Smooth muscle cell (in vitro differentiated cells): ENCODE results near the gene VWA5B2. TPM values are rescaled to one million over a fixed set of nuclear protein-coding genes. Genes with fewer than 3 reads are reported as not detected.

Source experiments
- DNase-seq: peaks from one replicate; lab custom pipeline; 2025; ENCODE audit not compliant: unreplicated experiment; lab: John Stamatoyannopoulos, UW
- H2AFZ ChIP-seq: fragments of 200-600 bp; sonication (generic); 2 replicates; pipeline ENCODE4 v1.6.0; 2016; ENCODE audit warnings: antibody characterized with exemption, low read depth, mild to moderate bottlenecking
- H3F3A ChIP-seq: fragments of 200-600 bp; sonication (generic); 2 replicates; pipeline ENCODE4 v1.6.0; 2017; ENCODE audit warnings: antibody characterized with exemption, low read depth
- H3K27ac ChIP-seq: fragments of 200-600 bp; sonication (generic); 2 replicates; pipeline ENCODE4 v1.5.1; 2016; ENCODE audit warnings: low read depth, mild to moderate bottlenecking
- H3K27me3 ChIP-seq: fragments of 200-600 bp; sonication (generic); 2 replicates; pipeline ENCODE4 v1.6.1; 2016; ENCODE audit warnings: low read depth, mild to moderate bottlenecking
- H3K36me3 ChIP-seq: fragments of 200-600 bp; sonication (generic); 2 replicates; pipeline ENCODE4 v1.5.1; 2016; ENCODE audit warnings: low read depth
- H3K4me1 ChIP-seq: fragments of 200-600 bp; sonication (generic); 2 replicates; pipeline ENCODE4 v1.5.1; 2016; ENCODE audit warnings: low read depth
- H3K4me2 ChIP-seq: fragments of 200-600 bp; sonication (generic); 2 replicates; pipeline ENCODE4 v1.6.0; 2016; ENCODE audit warnings: mild to moderate bottlenecking
- H3K4me3 ChIP-seq: fragments of 200-600 bp; sonication (generic); 2 replicates; pipeline ENCODE4 v1.5.1; 2016; ENCODE audit warnings: mild to moderate bottlenecking
- H3K79me2 ChIP-seq: fragments of 200-600 bp; sonication (generic); 2 replicates; pipeline ENCODE4 v1.6.0; 2016; ENCODE audit warnings: low read depth, mild to moderate bottlenecking
- H3K9ac ChIP-seq: fragments of 200-600 bp; sonication (generic); 2 replicates; pipeline ENCODE4 v1.6.0; 2016; ENCODE audit warnings: low read depth
- H3K9me3 ChIP-seq: fragments of 200-600 bp; sonication (generic); replicated peaks from 2 replicates; pipeline ENCODE4 v1.5.1; 2016; ENCODE audit warnings: low read depth
- H4K20me1 ChIP-seq: fragments of 200-600 bp; sonication (generic); 2 replicates; pipeline ENCODE4 v1.6.0; 2016; ENCODE audit warnings: low read depth
- WGBS: methylation state at CpG from one replicate; pipeline ENCODE4 v1.1.7; 2016; ENCODE audit warnings: low lambda C conversion rate; 5-methylcytosine and 5-hydroxymethylcytosine counted together
- polyA plus RNA-seq: library from polyadenylated mRNA; unstranded; fragments of >200 nt; fragmentation: Nextera tagmentation; extraction: Ambion mirVana; gene quantifications from 2 replicates; pipeline ENCODE4 v1.2.1, GENCODE V29; 2016
- total RNA-seq: library from RNA; depleted of rRNA; stranded (reverse); fragments of >200 nt; gene quantifications from 2 replicates; pipeline ENCODE4 v1.2.3, GENCODE V29; 2014
- TF ChIP-seq, protein P1 (sequence below): fragments of 200-600 bp; sonication (generic); IDR thresholded peaks from 2 replicates; pipeline ENCODE4 v1.5.1; 2017; ENCODE audit warnings: borderline replicate concordance, mild to moderate bottlenecking, antibody characterized with exemption; ENCODE audit not compliant: insufficient read depth, poor library complexity, severe bottlenecking

The VWA5B2 gene
- total and polyA plus RNA-seq, 2 experiments from 2014 or later, result not detected

DNA sequence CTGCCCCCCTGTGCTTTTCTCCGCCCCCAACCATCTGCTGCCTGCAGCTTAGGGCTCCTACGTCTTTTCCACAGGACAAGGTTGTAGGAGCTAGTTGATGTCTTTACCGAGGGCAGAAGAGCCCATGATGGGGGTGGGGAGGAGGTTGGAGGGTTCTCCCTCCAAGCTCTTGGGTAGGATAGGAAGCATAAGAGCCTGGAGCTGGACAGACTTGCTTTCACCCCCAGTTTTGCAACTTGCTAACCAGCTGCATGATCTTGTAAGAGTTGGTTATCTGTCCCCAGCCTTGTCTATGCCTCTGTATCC lies 42.5 kb upstream of the VWA5B2 start:
- 26% methylated on average over 3 of the region's 3 CpGs for WGBS
- TF ChIP-seq, protein P1, sequence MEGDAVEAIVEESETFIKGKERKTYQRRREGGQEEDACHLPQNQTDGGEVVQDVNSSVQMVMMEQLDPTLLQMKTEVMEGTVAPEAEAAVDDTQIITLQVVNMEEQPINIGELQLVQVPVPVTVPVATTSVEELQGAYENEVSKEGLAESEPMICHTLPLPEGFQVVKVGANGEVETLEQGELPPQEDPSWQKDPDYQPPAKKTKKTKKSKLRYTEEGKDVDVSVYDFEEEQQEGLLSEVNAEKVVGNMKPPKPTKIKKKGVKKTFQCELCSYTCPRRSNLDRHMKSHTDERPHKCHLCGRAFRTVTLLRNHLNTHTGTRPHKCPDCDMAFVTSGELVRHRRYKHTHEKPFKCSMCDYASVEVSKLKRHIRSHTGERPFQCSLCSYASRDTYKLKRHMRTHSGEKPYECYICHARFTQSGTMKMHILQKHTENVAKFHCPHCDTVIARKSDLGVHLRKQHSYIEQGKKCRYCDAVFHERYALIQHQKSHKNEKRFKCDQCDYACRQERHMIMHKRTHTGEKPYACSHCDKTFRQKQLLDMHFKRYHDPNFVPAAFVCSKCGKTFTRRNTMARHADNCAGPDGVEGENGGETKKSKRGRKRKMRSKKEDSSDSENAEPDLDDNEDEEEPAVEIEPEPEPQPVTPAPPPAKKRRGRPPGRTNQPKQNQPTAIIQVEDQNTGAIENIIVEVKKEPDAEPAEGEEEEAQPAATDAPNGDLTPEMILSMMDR, result no peak
- Histone ChIP-seq H3K36me3 (peaks cover 10% of the 10 kb centered on the region), H3F3A (peaks cover 34% of the 10 kb centered on the region), H3K9me3 (no peaks in the 10 kb centered on the region), H3K27me3 (no peaks in the 10 kb centered on the region), H3K9ac (peak overlapping the region; percentile 85), H3K4me2 (peak overlapping the region; percentile 100), H3K4me1 (peaks cover 12% of the 10 kb centered on the region), H3K4me3 (peak overlapping the region; percentile 94), H2AFZ (no peak overlapping the region), H3K27ac (peak overlapping the region; percentile 89), H4K20me1 (peaks cover 60% of the 10 kb centered on the region), H3K79me2 (peaks cover 52% of the 10 kb centered on the region)
- DNase-seq, result no peak

DNA sequence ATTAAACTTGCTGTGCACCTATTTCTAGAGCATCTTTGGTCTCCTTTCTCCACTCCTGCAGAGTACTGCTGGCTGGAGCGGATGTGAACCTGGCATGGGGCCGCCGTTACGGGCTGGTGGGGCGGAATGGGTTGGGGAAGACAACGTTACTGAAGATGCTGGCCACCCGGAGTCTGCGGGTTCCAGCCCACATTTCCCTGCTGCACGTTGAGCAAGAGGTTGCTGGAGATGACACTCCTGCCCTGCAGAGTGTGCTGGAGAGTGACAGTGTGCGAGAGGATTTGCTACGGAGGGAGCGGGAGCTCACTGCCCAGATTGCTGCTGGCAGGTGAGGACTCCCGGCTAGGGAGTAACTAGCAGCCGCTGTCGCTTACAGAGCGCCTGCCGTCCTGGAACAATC lies 41.3 kb upstream of the VWA5B2 start:
- Histone ChIP-seq H2AFZ (no peak overlapping the region), H3K9ac (no peak overlapping the region), H3F3A (peaks cover 22% of the 10 kb centered on the region), H3K4me2 (no peak overlapping the region), H3K4me3 (no peak overlapping the region), H3K9me3 (no peaks in the 10 kb centered on the region), H4K20me1 (peaks cover 48% of the 10 kb centered on the region), H3K27ac (no peak overlapping the region), H3K79me2 (peaks cover 46% of the 10 kb centered on the region), H3K4me1 (peaks cover 12% of the 10 kb centered on the region), H3K27me3 (no peaks in the 10 kb centered on the region), H3K36me3 (peaks cover 1% of the 10 kb centered on the region)
- no peak for DNase-seq
- TF ChIP-seq, protein P1, result no peak
- WGBS, result 95% methylated on average over 17 of the region's 17 CpGs

DNA sequence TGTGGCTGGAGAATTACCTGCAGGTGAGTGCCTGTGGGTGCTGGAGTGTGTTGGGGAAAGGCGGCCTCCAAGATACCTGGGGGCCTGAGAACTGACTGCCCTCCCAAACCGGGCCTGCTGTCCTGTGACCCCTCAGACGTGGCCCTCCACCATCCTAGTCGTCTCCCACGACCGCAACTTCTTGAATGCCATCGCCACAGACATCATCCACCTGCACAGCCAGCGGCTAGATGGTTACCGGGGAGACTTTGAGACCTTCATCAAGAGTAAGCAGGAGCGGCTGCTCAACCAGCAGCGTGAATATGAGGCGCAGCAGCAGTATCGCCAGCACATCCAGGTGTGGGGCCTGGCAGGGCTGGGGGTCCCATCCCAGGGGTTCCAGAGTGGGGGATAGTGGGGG lies 40.0 kb upstream of the VWA5B2 start:
- TF ChIP-seq, protein P1, result no peak
- Histone ChIP-seq H3K4me3 (no peak overlapping the region), H2AFZ (no peak overlapping the region), H3K27me3 (no peaks in the 10 kb centered on the region), H3K4me1 (peaks cover 12% of the 10 kb centered on the region), H3F3A (peaks cover 8% of the 10 kb centered on the region), H3K9ac (no peak overlapping the region), H3K4me2 (no peak overlapping the region), H4K20me1 (peaks cover 40% of the 10 kb centered on the region), H3K79me2 (peaks cover 44% of the 10 kb centered on the region), H3K9me3 (no peaks in the 10 kb centered on the region), H3K36me3 (no peaks in the 10 kb centered on the region), H3K27ac (no peak overlapping the region)
- WGBS, result 96% methylated on average over 13 of the region's 13 CpGs
- DNase-seq, result no peak

DNA sequence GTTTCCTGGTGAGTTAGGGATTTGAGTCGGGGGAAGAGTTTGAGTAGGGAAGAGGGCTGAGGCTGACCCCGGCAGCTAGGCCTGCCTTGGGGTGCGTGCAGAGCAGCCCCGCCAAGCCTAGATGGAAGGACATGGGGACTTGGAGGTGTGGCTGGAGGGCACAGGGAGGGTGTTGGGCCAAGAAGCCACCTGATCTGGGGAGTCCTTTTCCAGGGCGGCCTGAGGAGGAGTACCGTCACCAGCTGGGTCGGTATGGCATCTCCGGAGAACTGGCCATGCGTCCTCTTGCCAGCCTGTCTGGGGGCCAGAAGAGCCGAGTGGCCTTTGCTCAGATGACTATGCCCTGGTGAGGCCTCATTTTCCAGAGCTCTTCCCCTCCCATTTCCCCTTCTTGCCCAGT lies 36.5 kb upstream of the VWA5B2 start:
- H3K36me3 ChIP-seq, result no peaks in the 10 kb centered on the region
- DNase-seq, result no peak

More for the DNA sequence above, 36.5 kb upstream of the VWA5B2 start:
- H3K27ac ChIP-seq, result no peak overlapping the region
- no peaks in the 10 kb centered on the region for H3F3A ChIP-seq
- no peak overlapping the region for H3K4me2 ChIP-seq
- peaks cover 29% of the 10 kb centered on the region for H4K20me1 ChIP-seq
- TF ChIP-seq, protein P1, result no peak
- no peak overlapping the region for H3K9ac ChIP-seq
- no peaks in the 10 kb centered on the region for H3K9me3 ChIP-seq
- no peaks in the 10 kb centered on the region for H3K27me3 ChIP-seq
- H3K4me3 ChIP-seq, result no peak overlapping the region
- peaks cover 26% of the 10 kb centered on the region for H3K79me2 ChIP-seq
- no peak overlapping the region for H2AFZ ChIP-seq
- WGBS, result over 99% methylated on average over 10 of the region's 10 CpGs
- H3K4me1 ChIP-seq, result no peaks in the 10 kb centered on the region
